ENCODE measurements around the gene STIMATE.

GRCh38 chr3:52870471-52870870 lies 26.9 kb downstream of the STIMATE start:
- TF ChIP-seq CTCF (IDR thresholded peaks at IDR 0.05) (no peak), REST (IDR thresholded peaks at IDR 0.05; ENCODE audit: insufficient read depth in 1 of 2, low read depth in 2 of 2, low read length in 1 of 2) (no peak)

All from Panc1 (cell line).